SU-DHL-6 (cell line): ENCODE measurements around the gene KYNU.

Experiments used
- H2AFZ ChIP-seq: fragments of 200-600 bp; sonication (generic); 2 replicates; pipeline ENCODE4 v1.6.1; 2014; ENCODE audit warnings: low read depth, mild to moderate bottlenecking, moderate library complexity, mixed read lengths, antibody characterized with exemption, low read length; ENCODE audit not compliant: severe bottlenecking
- H3F3A ChIP-seq: fragments of 200-600 bp; shearing (Covaris generic); 2 replicates; pipeline ENCODE4 v1.6.0; 2016; ENCODE audit warnings: antibody characterized with exemption, mild to moderate bottlenecking; ENCODE audit not compliant: insufficient read depth
- H3K27ac ChIP-seq: fragments of 200-600 bp; sonication (generic); 2 replicates; pipeline ENCODE4 v1.5.1; 2016; ENCODE audit warnings: low read depth, mild to moderate bottlenecking, low read length, moderate library complexity, mixed read lengths
- H3K27me3 ChIP-seq: fragments of 200-600 bp; sonication (generic), shearing (Covaris generic); 2 replicates; pipeline ENCODE4 v1.6.0; 2014; ENCODE audit warnings: mild to moderate bottlenecking, low read length
- H3K36me3 ChIP-seq: fragments of 200-600 bp; sonication (generic); 2 replicates; pipeline ENCODE4 v1.6.1; 2014; ENCODE audit warnings: mild to moderate bottlenecking, low read length, mixed read lengths
- H3K4me2 ChIP-seq: fragments of 300-600, 200-600 bp; shearing (Covaris generic), sonication (generic); 2 replicates; pipeline ENCODE4 v1.6.0; 2014; ENCODE audit warnings: low read length, low read depth, mild to moderate bottlenecking; ENCODE audit not compliant: poor library complexity, severe bottlenecking
- H3K4me3 ChIP-seq: fragments of 200-600 bp; sonication (generic); 2 replicates; pipeline ENCODE4 v1.5.1; 2014; ENCODE audit warnings: antibody characterized with exemption, low read length, mild to moderate bottlenecking, mixed read lengths; ENCODE audit not compliant: insufficient read depth, poor library complexity, severe bottlenecking
- H3K79me2 ChIP-seq: fragments of 200-600 bp; sonication (generic); 2 replicates; pipeline ENCODE4 v1.6.1; 2014; ENCODE audit warnings: mild to moderate bottlenecking, low read length, moderate library complexity; ENCODE audit not compliant: insufficient read depth
- H3K9ac ChIP-seq: fragments of 200-600 bp; sonication (generic); 2 replicates; pipeline ENCODE4 v1.7.0; 2014; ENCODE audit warnings: mild to moderate bottlenecking, low read length
- H3K9me2 ChIP-seq: fragments of 200-600 bp; sonication (generic); replicated peaks from 2 replicates; pipeline ENCODE4 v1.6.1; 2014; ENCODE audit warnings: low read length; ENCODE audit not compliant: insufficient read depth
- H3K9me3 ChIP-seq: fragments of 200-600 bp; sonication (generic); 2 replicates; pipeline ENCODE4 v1.6.1; 2014; ENCODE audit warnings: low read length, mixed read lengths; ENCODE audit not compliant: insufficient read depth
- H4K20me1 ChIP-seq: fragments of 200-600 bp; sonication (generic); 2 replicates; pipeline ENCODE4 v1.6.1; 2014; ENCODE audit warnings: low read depth, mild to moderate bottlenecking, antibody characterized with exemption, low read length, moderate library complexity, mixed read lengths
- EZH2phosphoT487 ChIP-seq: fragments of 200-600 bp; sonication (generic), shearing (Covaris generic); conservative IDR thresholded peaks from 2 replicates; pipeline ENCODE4 v1.6.1; 2018; ENCODE audit warnings: mild to moderate bottlenecking, antibody characterized with exemption, low read length, moderate library complexity, mixed read lengths
- TF ChIP-seq, protein P1 (sequence below): fragments of 200-600 bp; sonication (generic); IDR thresholded peaks from one replicate; pipeline ENCODE4 v1.5.1; 2017; ENCODE audit warnings: antibody characterized with exemption, mild to moderate bottlenecking, low read length, moderate library complexity; ENCODE audit not compliant: insufficient read depth, poor library complexity, severe bottlenecking

Gene KYNU

GRCh38 chr2:143015656-143016055 is 138.2 kb downstream of the KYNU start:
- no peak overlapping the region for H3K9ac ChIP-seq
- no peaks in the 10 kb centered on the region for H3K27me3 ChIP-seq
- no peak overlapping the region for H3K27ac ChIP-seq
- no peaks in the 10 kb centered on the region for H3K79me2 ChIP-seq
- H3K9me2 ChIP-seq, result no peaks in the 10 kb centered on the region
- no peak overlapping the region for H3K4me3 ChIP-seq
- no peaks in the 10 kb centered on the region for H3K36me3 ChIP-seq
- H4K20me1 ChIP-seq, result no peaks in the 10 kb centered on the region
- H3K4me2 ChIP-seq, result no peak overlapping the region
- no peaks in the 10 kb centered on the region for H3F3A ChIP-seq
- H2AFZ ChIP-seq, result no peak overlapping the region
- no peaks in the 10 kb centered on the region for H3K9me3 ChIP-seq
- no peak for TF ChIP-seq EZH2phosphoT487
- TF ChIP-seq, protein P1, sequence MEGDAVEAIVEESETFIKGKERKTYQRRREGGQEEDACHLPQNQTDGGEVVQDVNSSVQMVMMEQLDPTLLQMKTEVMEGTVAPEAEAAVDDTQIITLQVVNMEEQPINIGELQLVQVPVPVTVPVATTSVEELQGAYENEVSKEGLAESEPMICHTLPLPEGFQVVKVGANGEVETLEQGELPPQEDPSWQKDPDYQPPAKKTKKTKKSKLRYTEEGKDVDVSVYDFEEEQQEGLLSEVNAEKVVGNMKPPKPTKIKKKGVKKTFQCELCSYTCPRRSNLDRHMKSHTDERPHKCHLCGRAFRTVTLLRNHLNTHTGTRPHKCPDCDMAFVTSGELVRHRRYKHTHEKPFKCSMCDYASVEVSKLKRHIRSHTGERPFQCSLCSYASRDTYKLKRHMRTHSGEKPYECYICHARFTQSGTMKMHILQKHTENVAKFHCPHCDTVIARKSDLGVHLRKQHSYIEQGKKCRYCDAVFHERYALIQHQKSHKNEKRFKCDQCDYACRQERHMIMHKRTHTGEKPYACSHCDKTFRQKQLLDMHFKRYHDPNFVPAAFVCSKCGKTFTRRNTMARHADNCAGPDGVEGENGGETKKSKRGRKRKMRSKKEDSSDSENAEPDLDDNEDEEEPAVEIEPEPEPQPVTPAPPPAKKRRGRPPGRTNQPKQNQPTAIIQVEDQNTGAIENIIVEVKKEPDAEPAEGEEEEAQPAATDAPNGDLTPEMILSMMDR, result no peak

- H3K4me3 ChIP-seq, result no peak overlapping the region
- H3F3A ChIP-seq, result no peaks in the 10 kb centered on the region; the same call in 1 of the 2 replicates
- no peaks in the 10 kb centered on the region for H4K20me1 ChIP-seq
- no peak for TF ChIP-seq EZH2phosphoT487
- TF ChIP-seq, protein P1, result no peak
- H3K27me3 ChIP-seq, result no peaks in the 10 kb centered on the region
- H3K4me2 ChIP-seq, result no peak overlapping the region
- H3K27ac ChIP-seq, result no peak overlapping the region
- H3K9me3 ChIP-seq, result no peaks in the 10 kb centered on the region
- H3K36me3 ChIP-seq, result no peaks in the 10 kb centered on the region
- no peak overlapping the region for H2AFZ ChIP-seq
- no peak overlapping the region for H3K9ac ChIP-seq
- H3K79me2 ChIP-seq, result no peaks in the 10 kb centered on the region
- H3K9me2 ChIP-seq, result no peaks in the 10 kb centered on the region
These were observed 149.1 kb downstream of the KYNU start for GRCh38 chr2:143026411-143027054.

DNA sequence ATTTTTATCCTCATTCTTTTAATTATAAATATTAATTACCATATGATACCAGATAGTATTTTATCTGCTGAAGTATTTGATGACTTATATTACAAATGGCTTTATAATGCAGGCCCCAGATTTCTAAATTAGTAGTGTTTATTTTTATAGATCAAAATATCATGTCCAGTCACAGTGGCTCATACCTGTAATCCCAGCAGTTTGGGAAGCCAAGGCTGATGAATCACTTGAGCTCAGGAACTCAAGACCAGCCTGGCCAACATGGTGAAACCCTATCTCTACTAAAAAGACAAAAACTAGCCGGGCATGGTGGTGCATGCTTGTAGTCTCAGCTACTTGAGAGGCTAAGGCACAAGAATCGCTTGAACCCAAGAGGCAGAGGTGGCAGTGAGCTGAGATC is 151.7 kb downstream of the KYNU start:
- H3K27me3 ChIP-seq, result no peaks in the 10 kb centered on the region
- H3K27ac ChIP-seq, result no peak overlapping the region
- no peaks in the 10 kb centered on the region for H3K36me3 ChIP-seq
- no peak overlapping the region for H2AFZ ChIP-seq
- H3K9me2 ChIP-seq, result no peaks in the 10 kb centered on the region
- peaks cover 3% of the 10 kb centered on the region; the same call in 1 of the 2 replicates for H3F3A ChIP-seq
- no peaks in the 10 kb centered on the region for H3K79me2 ChIP-seq
- H4K20me1 ChIP-seq, result no peaks in the 10 kb centered on the region
- no peak overlapping the region for H3K9ac ChIP-seq
- H3K4me3 ChIP-seq, result no peak overlapping the region
- no peak overlapping the region for H3K4me2 ChIP-seq
- TF ChIP-seq EZH2phosphoT487, result no peak
- TF ChIP-seq, protein P1, result no peak
- H3K9me3 ChIP-seq, result no peaks in the 10 kb centered on the region
